Measurements from ENCODE around the gene SP8.

GRCh38 chr7:20799566-20800366 is 13.1 kb upstream of the SP8 start:
- TF ChIP-seq EZH2 (IDR thresholded peaks at IDR 0.05; ENCODE audit: low read length) (no peak), CTCF (optimal IDR thresholded peaks at IDR 0.05 in 1 of 3, IDR thresholded peaks at IDR 0.05 in 1 of 3, conservative IDR thresholded peaks at IDR 0.05 in 1 of 3; ENCODE audit: extremely low read depth in 1 of 3, insufficient read depth in 2 of 3, low read length in 3 of 3) (no peak)
